Type B pancreatic cell (in vitro differentiated cells): ENCODE measurements around the gene PPBP. TPM values are rescaled to one million over a fixed set of nuclear protein-coding genes. Genes with fewer than 3 reads are reported as not detected.

Source experiments
- DNase-seq: peaks from one replicate; pipeline ENCODE4 v3.0.0; 2021; ENCODE audit warnings: mixed read lengths; ENCODE audit not compliant: unreplicated experiment; ENCODE audit errors: extremely low spot score
- H3K27ac Mint-ChIP-seq: 2 replicates; pipeline ENCODE4 v1.8.0; 2021; ENCODE audit warnings: mild to moderate bottlenecking, mixed read lengths
- H3K27me3 Mint-ChIP-seq: 2 replicates; pipeline ENCODE4 v1.8.0; 2021; ENCODE audit warnings: mixed read lengths
- H3K36me3 Mint-ChIP-seq: 2 replicates; pipeline ENCODE4 v1.8.0; 2021; ENCODE audit warnings: mixed read lengths
- H3K4me1 Mint-ChIP-seq: one replicate; pipeline ENCODE4 v1.8.0; 2021; ENCODE audit warnings: mixed read lengths; ENCODE audit not compliant: unreplicated experiment
- H3K4me3 Mint-ChIP-seq: 2 replicates; pipeline ENCODE4 v1.8.0; 2021; ENCODE audit warnings: mild to moderate bottlenecking, mixed read lengths
- H3K9me3 Mint-ChIP-seq: 2 replicates; pipeline ENCODE4 v1.8.0; 2021; ENCODE audit warnings: mixed read lengths
- CTCF ChIP-seq: fragments of 200-600 bp; sonication (generic); conservative IDR thresholded peaks from 2 replicates; pipeline ENCODE4 v1.5.0; 2021; ENCODE audit warnings: antibody characterized with exemption, mild to moderate bottlenecking
- total RNA-seq: library from RNA; stranded (reverse); gene quantifications from 2 replicates; pipeline ENCODE4 v1.2.1, GENCODE V29; 2021; ENCODE audit warnings: low replicate concordance

Gene PPBP
- total RNA-seq, 1 donor from 2014 or later, result 0.60 TPM

GRCh38 chr4:73947239-73947985 is 40.6 kb downstream of the PPBP start:
- Mint-ChIP-seq H3K9me3 (no peaks in the 10 kb centered on the region), H3K27me3 (peaks cover 50% of the 10 kb centered on the region), H3K36me3 (no peaks in the 10 kb centered on the region), H3K4me1 (peaks cover 8% of the 10 kb centered on the region), H3K4me3 (no peak overlapping the region), H3K27ac (no peak overlapping the region)
- no peak for DNase-seq
- no peak for TF ChIP-seq CTCF

- H3K27me3 Mint-ChIP-seq, result peaks cover 61% of the 10 kb centered on the region
- no peaks in the 10 kb centered on the region for H3K9me3 Mint-ChIP-seq
- H3K4me3 Mint-ChIP-seq, result peak overlapping the region; percentile 78
- H3K36me3 Mint-ChIP-seq, result no peaks in the 10 kb centered on the region
- no peak for DNase-seq
- no peak for TF ChIP-seq CTCF
- H3K4me1 Mint-ChIP-seq, result peaks cover 8% of the 10 kb centered on the region
- no peak overlapping the region for H3K27ac Mint-ChIP-seq
Measured at GRCh38 chr4:73945674-73946449, 42.1 kb downstream of the PPBP start.

- H3K9me3 Mint-ChIP-seq, result no peaks in the 10 kb centered on the region
- no peaks in the 10 kb centered on the region for H3K36me3 Mint-ChIP-seq
- peaks cover 8% of the 10 kb centered on the region for H3K4me1 Mint-ChIP-seq
- H3K27ac Mint-ChIP-seq, result no peak overlapping the region
- TF ChIP-seq CTCF, result no peak
- H3K4me3 Mint-ChIP-seq, result peak overlapping the region; percentile 78
- no peak for DNase-seq
- H3K27me3 Mint-ChIP-seq, result peaks cover 66% of the 10 kb centered on the region
Measured at GRCh38 chr4:73945140-73945539, 42.9 kb downstream of the PPBP start.

- peak overlapping the region; percentile 78 for H3K4me3 Mint-ChIP-seq
- no peaks in the 10 kb centered on the region for H3K36me3 Mint-ChIP-seq
- peaks cover 68% of the 10 kb centered on the region for H3K27me3 Mint-ChIP-seq
- no peak overlapping the region for H3K27ac Mint-ChIP-seq
- TF ChIP-seq CTCF, result no peak
- H3K4me1 Mint-ChIP-seq, result peaks cover 8% of the 10 kb centered on the region
- DNase-seq, result no peak
- no peaks in the 10 kb centered on the region for H3K9me3 Mint-ChIP-seq
Measured at GRCh38 chr4:73944061-73944875, 43.7 kb downstream of the PPBP start.

GRCh38 chr4:73943555-73943954 is 44.4 kb downstream of the PPBP start:
- no peak for TF ChIP-seq CTCF
- peaks cover 72% of the 10 kb centered on the region for H3K27me3 Mint-ChIP-seq
- H3K36me3 Mint-ChIP-seq, result no peaks in the 10 kb centered on the region
- no peaks in the 10 kb centered on the region for H3K9me3 Mint-ChIP-seq
- no peak for DNase-seq
- no peak overlapping the region for H3K27ac Mint-ChIP-seq
- H3K4me1 Mint-ChIP-seq, result peaks cover 8% of the 10 kb centered on the region
- peak overlapping the region; percentile 73 for H3K4me3 Mint-ChIP-seq
